Iris pigment epithelial cell (primary cell): Measurements from ENCODE around the gene EML6.
"Not testable (repeated sequence)": the region's sequence is repeated elsewhere in the genome, so short reads cannot be mapped to it uniquely, and the experiment has no call there.

ENCODE experiments used
- DNase-seq: peaks from one replicate; pipeline ENCODE4 v3.0.0-alpha.2; 2011; ENCODE audit warnings: low read depth

EML6 gene

GRCh38 chr2:54845514-54845913 is 122.1 kb downstream of the EML6 start:
- DNase-seq, result no peak

- no peak for DNase-seq
Measured at GRCh38 chr2:54850171-54851122, 127.0 kb downstream of the EML6 start.

- DNase-seq, result no peak
Measured at GRCh38 chr2:54853616-54854310, 130.3 kb downstream of the EML6 start.

- no peak for DNase-seq
Measured at GRCh38 chr2:54855434-54855833, 132.0 kb downstream of the EML6 start.

- peak; percentile 64 for DNase-seq
Measured at GRCh38 chr2:54858021-54858681, 134.7 kb downstream of the EML6 start.

DNA sequence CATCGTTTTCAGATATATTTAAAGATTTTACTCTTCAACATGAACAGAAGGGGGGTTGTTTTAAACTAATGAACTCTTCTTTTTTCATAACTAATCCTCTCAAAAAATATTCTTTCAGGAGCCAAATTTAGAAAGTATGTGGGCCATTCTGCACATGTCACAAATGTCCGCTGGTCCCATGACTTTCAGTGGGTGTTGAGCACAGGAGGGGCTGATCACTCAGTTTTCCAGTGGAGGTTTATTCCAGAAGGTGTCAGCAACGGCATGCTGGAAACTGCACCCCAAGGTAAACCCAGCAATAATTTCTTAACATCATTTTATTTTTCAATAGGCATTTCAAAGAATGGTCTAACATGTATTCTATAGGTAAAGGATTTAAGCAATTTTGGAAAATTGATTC is 136.0 kb downstream of the EML6 start:
- DNase-seq, result no peak

DNA sequence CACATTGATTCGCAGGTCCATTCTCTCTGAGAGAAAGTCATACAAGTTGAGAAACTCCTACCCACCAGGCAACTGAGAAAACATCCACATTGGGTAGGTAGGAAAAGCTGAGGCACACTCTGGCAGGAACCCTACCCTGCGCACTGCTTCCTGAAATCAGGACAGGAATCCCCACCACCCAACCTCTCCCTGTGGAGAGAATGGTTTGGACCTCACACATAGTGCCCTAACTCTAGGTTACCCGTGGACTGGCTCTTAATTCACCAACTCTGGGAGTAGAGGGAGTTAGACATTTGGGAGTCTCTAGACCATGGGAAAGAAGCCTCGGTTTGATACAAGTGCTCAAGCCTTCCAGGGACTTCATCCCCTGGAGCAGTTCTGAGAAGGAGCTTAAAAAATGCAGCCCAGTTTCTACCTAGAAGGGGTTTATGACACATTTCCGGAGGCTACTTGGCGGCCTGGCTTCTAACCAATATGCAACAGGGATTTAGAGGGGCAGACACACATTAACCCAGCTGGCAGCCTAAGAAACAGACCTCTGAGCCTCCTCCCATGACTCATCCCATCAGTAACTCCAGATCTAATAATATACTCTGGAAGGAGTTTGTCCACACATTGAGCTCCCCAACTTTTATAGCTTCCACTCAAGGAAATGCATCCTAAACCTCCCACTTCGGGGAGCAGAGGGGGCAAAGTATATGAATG is 136.7 kb downstream of the EML6 start:
- peak; percentile 90 for DNase-seq

DNA sequence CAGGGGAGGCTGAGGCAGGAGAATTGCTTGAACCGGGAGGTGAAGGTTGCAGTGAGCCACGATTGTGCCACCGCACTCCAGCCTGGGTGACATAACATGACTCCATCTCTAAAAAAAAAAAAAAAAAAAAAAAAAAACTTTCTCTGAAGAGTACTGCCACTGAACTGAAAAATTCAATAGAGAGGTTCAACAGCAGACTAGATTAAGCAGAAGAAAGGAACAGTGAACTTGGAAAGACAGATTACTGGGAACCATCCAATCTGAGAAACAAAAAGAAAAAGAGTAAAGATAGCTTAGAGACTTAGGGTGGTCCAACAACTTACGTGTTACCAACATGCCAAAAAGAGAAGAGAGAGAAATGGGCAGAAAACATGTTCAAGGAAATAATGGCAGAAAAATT is 138.8 kb downstream of the EML6 start:
- no peak for DNase-seq

DNA sequence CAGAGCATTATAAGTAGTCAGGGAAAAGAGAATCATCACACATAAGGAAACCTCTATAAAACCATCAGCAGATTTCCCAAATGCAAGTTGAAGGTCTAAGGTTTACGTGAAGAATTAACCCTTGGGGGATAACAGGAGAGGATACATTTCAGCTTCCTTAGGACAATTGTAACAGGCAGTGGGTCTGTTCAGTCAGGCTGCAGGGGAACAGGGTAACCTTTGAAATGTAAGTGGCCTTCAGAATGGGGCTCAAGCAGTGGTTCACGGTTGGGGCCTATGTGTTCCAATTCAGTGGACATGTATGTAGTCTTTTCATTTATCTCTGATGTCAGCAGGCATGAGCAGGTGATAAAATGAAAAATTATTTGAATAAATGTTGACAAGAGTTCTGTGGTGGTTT is 139.3 kb downstream of the EML6 start:
- DNase-seq, result no peak

GRCh38 chr2:54863660-54864059 is 140.2 kb downstream of the EML6 start:
- no peak for DNase-seq

DNA sequence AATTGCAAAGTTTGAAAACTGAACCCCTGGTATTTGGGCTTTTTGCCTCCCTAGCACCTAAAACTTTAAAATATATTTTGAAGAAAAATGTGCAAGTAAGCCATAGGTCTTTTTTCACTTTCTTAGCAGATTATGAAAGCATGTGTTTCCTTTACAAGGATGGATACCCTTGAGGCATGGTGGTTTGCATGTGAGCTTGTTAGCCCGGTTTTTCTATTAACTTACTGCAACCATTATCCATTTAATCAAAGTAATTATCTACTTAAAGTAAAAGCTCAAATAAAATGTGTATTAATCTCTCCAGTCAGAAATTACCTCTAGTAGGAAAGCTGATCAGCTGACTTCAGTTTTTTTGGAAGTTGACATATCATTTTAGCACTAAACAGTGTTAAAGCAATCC is 140.6 kb downstream of the EML6 start:
- DNase-seq, result no peak

GRCh38 chr2:54864727-54865126 is 141.3 kb downstream of the EML6 start:
- no peak for DNase-seq

DNA sequence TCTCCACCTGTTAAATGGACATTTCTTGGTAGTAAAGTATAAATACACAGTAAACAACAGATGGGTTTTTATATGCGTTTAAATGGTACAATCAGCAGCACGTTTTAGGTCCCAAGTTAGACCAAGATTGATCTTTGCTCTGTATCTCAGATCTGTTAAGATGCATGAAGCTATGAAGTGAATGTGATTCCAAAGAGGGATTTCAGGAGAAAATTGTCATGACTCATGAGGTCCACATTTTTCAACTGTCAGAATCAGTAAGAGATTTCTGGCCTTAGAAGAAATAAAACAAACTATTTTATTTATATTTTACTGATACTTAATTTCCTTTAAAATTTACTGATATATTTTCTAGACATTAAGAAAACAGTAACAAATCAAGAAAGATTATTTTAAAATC is 142.7 kb downstream of the EML6 start:
- no peak for DNase-seq

- no peak for DNase-seq
Measured at GRCh38 chr2:54866868-54867267, 143.4 kb downstream of the EML6 start.

DNA sequence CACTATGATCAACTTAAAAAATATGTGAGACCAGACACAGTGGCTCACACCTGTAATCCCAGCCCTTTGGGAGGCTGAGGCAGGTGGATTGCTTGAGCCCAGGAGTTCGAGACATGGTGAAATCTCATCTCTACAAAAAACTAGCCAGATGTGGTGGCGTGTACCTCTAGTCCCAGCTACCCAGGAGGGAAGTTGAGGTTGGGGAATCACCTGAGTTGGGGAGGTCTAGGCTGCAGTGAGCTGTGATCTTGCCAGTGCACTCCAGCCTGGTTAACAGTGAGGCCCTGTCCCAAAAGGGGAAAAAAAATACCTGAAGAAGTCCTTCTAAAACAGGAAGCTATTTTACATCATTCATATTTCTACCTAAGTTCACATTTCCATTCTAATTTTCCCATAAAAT is 144.0 kb downstream of the EML6 start:
- DNase-seq, result no peak

DNA sequence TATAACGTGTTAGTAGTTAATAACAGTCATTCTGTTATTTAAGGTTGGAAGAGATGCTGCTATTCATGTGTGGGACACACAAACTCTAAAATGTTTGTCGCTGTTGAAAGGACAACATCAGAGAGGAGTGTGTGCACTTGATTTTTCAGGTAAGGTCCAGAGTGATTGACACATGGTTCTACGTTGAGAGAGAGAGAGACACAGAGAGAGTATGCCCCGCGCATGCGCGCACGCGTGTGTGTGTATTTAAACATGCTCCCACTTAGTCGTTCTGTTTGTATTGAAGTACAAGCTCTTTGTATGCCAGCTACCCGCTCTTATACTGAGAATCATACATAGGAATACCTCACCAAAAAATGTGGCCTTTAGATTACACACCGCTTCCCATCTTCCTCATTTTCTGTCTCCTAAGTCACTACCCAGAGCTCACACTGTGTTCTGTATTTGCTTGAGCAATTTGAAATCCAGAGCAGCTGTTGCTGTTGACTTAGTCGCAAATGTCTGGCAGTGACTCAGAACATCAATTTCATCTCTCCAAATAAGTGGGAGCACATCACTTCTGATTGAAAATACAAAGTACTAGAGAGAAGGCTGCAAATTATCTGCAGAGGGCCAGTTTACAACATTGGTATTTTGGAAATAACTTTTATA is 148.1 kb downstream of the EML6 start:
- DNase-seq, result peak; percentile 28

DNA sequence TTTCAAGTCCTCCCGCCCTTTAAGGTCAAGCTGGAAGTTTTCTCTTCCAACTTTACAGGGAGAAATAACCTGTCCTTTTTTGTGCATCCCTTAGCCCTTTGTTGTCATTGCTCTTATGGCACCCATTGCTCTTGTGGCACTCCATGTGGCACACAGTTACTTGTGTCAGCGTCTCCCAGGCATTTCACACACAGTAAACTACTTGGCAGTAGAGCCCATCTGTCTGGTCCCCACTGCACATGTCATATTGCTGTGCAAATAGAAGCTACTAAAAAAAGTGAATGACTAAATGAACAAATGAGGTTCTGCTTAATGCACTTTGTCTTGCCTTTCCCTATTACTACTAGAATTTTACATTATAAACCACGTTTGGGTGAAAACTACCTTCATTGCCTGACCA is 149.3 kb downstream of the EML6 start:
- DNase-seq, result no peak

DNA sequence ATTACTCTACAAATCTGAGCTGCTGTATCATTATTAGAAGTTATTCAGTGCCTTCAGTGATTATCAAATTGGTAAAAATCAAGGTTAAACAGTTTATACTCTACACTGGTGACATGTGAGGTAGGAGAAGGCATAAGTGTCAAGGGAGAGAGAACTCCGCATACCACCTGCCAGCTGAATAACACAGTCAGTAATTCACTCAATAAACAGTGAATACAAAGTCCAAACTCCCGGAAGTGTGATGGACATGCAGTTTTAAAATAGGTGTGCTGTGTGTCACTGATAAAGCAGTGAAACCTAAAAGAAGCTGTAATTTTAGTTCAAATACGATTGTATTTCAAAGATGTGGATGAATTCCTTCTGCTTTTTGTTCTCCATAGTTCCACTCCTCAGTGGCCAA is 149.8 kb downstream of the EML6 start:
- not testable (repeated sequence) for DNase-seq

- DNase-seq, result no peak
Measured at GRCh38 chr2:54876764-54877163, 153.3 kb downstream of the EML6 start.

DNA sequence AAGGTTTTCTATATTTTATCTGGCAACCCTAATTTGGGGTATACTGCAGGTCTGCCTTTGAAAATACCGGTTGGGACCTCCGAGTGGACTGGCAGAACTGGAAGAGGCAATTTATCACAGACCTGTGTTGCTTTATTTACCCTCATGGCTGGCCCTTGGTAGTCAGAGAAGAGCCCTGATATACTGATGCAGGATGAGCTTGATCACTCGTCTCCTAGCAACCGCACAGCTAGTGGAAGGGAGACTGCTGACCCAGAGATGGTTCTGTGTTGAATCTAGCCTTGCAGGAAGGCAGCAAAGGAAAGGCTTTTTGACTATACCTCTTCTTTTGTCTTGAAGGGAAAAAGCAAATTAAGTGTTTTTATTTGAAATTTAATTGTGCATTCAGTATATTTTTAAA is 154.7 kb downstream of the EML6 start:
- DNase-seq, result no peak

DNA sequence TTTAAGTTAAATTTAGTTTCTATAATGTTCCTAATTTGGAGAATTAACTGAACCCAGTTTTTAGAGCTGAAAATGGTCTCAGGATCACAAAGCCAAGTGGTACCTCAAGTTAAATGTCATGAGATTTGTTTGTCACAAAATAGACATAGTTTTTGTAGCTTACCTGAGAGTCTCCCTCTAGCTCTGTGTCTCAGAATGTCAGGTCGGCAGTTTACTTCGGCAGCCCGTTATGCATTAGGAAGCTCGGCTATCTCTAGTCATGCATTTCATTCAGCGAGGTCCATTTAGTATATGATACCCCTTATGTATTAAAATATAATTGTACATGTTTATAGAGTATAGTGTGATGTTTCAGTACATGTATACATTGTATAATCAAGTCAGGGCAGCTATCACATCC is 155.6 kb downstream of the EML6 start:
- DNase-seq, result no peak
